Stimulated activated naive CD8-positive, alpha-beta T cell treated with anti-CD3 and anti-CD28 coated beads, Interleukin-15, Interleukin-2, amounts not matched to agents 100 ng/mL and 50 ng/mL, for 24 hours (primary cell): Measurements from ENCODE around the gene SET.

Source experiments
- H3K27ac Mint-ChIP-seq: one replicate; pipeline ENCODE4 v1.8.0; 2021; ENCODE audit warnings: mild to moderate bottlenecking, mixed read lengths
- H3K27me3 Mint-ChIP-seq: one replicate; pipeline ENCODE4 v1.8.0; 2021; ENCODE audit warnings: mixed read lengths
- H3K36me3 Mint-ChIP-seq: one replicate; pipeline ENCODE4 v1.8.0; 2021; ENCODE audit warnings: low read depth, mixed read lengths
- H3K4me1 Mint-ChIP-seq: one replicate; pipeline ENCODE4 v1.8.0; 2021; ENCODE audit warnings: low read depth, mixed read lengths
- H3K4me3 Mint-ChIP-seq: one replicate; pipeline ENCODE4 v1.8.0; 2021; ENCODE audit warnings: mild to moderate bottlenecking, mixed read lengths
- H3K9me3 Mint-ChIP-seq: one replicate; pipeline ENCODE4 v1.8.0; 2021; ENCODE audit warnings: mixed read lengths

Gene SET

DNA sequence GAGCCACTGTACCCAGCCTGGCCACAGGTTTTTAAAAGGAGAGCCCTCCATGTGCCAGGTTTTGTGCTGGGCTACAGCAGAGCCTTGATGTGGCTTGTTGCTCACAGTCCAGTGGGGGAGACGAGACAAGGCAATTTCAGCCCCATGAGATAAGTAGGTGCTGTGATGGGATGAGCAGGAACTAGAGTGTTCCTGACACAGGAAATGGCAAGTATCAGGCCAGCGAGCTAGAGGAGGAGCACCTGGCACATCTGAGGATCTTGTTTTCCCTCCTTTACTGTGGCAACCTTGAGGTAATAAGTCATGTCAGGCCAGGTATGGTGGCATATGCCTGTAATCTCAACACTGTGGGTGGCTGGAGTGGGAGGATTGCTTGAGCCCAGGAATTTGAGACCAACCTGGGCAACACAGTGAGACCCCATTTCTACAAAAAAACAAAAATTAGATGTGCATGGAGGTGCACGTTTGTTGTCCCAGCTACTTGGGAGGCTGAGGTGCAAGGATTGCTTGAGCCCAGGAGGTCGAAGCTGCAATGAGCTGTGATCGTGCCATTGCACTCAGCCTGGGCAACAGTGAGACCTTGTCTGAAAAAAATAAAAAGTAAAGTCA is 38.7 kb downstream of the SET start:
- Mint-ChIP-seq H3K27me3 (no peaks in the 10 kb centered on the region), H3K9me3 (no peaks in the 10 kb centered on the region), H3K27ac (peak overlapping the region; percentile 8), H3K4me1 (peaks cover 35% of the 10 kb centered on the region), H3K4me3 (no peak overlapping the region), H3K36me3 (no peaks in the 10 kb centered on the region)

DNA sequence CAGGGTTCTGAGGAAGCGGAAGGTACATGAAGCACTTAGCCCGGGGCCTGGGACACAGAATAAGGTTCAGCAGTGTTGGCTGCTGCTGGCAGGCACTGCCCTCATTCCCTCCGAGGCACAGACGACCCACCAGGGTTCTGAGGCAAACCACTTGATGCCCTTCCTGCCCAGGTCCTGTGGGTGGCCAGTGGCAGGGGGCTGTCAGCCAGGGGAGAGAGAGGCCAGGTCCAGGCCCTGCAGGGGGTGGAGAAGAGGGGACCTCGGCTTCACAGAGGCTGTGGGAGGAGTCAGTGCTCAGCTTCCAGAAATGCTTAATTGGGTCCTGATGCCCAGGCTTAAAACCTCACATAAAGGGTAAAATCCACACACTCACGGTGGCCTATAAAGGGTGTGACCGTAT is 39.3 kb downstream of the SET start:
- Mint-ChIP-seq H3K27me3 (no peaks in the 10 kb centered on the region), H3K27ac (no peak overlapping the region), H3K4me3 (no peak overlapping the region), H3K36me3 (no peaks in the 10 kb centered on the region), H3K9me3 (no peaks in the 10 kb centered on the region), H3K4me1 (peaks cover 30% of the 10 kb centered on the region)

DNA sequence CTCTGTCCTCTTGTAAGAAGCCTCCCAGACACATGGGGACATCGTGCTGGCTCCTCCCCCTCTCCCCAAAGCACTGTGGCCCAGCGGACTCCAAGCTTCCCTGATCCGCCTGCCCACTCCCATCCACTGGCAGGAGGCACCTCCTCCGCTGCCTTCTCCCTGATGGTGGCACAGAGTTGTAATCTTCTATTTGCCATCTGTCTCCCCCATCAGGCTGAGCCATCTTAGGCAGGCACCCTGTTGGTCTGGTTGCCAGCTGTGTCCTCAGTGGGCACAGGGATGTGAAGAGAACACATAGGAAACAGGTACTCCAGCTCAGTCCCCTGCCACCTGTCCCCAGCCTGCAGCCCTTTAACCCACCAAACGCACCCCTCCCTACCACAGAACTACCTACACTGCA is 40.3 kb downstream of the SET start:
- Mint-ChIP-seq H3K4me1 (peaks cover 29% of the 10 kb centered on the region), H3K27ac (no peak overlapping the region), H3K9me3 (no peaks in the 10 kb centered on the region), H3K27me3 (no peaks in the 10 kb centered on the region), H3K36me3 (no peaks in the 10 kb centered on the region), H3K4me3 (no peak overlapping the region)

DNA sequence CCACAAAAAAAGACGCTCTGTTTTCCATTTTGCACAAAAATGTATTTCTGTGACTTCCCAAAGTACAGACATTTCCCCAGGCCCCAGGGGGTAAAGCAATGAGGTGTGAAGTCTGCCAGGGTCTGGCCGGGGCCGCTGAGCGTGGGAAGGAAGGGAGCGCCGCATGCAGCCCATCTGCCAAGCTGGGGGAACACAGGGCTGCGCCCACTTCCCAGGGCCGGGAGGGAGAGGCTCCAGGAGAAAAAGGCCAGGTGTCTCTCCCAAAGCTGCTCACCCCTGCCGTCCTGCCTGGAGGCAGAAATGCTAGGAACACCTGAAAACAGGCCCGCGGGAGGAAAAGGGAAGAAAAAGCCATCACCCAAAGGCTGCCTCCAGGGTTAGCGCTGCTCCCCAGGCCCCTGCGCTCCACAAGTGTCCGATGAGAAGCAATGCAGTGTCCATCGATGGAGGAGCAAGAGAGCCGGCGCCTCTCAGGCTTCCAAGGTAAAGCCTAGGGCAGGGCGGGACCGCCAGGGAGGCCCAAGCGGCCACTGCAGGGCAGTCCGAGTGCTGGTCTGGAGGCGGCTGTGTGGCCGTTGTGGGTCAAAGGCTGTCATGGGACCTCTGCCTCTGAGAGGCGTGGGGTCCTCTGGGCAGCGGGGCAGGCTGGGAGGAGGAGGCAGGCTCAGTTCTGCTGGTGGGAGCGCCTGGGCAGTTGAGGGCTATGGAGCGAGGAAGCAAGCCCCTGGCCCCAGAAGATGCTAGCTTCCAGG is 40.9 kb downstream of the SET start:
- no peak overlapping the region for H3K4me3 Mint-ChIP-seq
- H3K4me1 Mint-ChIP-seq, result peaks cover 22% of the 10 kb centered on the region
- no peaks in the 10 kb centered on the region for H3K36me3 Mint-ChIP-seq

DNA sequence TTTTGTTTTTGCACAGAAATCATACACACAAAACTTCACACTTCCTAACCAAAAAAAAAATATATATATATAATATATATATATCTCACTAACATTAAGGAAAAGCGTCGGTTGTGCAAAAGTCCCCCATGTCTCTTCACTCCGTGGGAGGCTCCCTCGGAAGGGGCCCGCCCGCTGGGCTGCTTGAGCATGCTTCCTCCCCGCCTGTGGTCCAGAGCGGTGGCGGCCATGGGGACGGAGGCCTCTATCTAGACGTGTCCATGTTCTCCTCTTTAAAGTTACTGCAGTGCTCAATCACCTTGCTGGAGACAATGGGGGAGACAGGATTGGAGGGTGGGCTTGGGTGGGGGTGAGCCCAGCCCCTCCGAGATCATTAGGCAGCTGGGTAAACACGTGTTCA is 42.1 kb downstream of the SET start:
- no peak overlapping the region for H3K27ac Mint-ChIP-seq
- H3K4me1 Mint-ChIP-seq, result peaks cover 13% of the 10 kb centered on the region
- H3K27me3 Mint-ChIP-seq, result no peaks in the 10 kb centered on the region
- H3K9me3 Mint-ChIP-seq, result no peaks in the 10 kb centered on the region
- H3K4me3 Mint-ChIP-seq, result no peak overlapping the region
- peaks cover 5% of the 10 kb centered on the region for H3K36me3 Mint-ChIP-seq

More for the DNA sequence above, 40.9 kb downstream of the SET start:
- Mint-ChIP-seq H3K27me3 (no peaks in the 10 kb centered on the region), H3K9me3 (no peaks in the 10 kb centered on the region), H3K27ac (no peak overlapping the region)

DNA sequence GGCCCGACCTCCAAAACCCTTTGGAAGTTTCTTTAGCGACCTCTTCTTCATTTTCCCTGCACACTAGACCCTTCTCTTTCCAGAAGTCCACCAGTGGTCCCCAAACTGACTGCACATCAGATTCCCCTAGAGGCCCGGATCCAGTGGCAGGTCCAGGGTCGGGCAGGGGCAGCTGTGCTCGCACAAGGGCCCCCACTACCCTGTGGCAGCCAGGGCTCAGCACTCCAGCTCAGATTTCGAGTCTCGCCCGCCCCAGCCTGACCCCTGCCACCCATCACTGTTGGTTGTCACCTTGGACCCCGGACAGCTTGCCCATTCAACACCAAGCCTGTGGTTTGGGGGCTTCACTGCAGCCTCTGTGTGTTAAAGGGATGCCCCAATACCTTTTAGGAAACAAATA is 42.7 kb downstream of the SET start:
- Mint-ChIP-seq H3K4me3 (no peak overlapping the region), H3K27me3 (no peaks in the 10 kb centered on the region), H3K9me3 (no peaks in the 10 kb centered on the region), H3K4me1 (peaks cover 10% of the 10 kb centered on the region), H3K27ac (no peak overlapping the region), H3K36me3 (peaks cover 5% of the 10 kb centered on the region)

DNA sequence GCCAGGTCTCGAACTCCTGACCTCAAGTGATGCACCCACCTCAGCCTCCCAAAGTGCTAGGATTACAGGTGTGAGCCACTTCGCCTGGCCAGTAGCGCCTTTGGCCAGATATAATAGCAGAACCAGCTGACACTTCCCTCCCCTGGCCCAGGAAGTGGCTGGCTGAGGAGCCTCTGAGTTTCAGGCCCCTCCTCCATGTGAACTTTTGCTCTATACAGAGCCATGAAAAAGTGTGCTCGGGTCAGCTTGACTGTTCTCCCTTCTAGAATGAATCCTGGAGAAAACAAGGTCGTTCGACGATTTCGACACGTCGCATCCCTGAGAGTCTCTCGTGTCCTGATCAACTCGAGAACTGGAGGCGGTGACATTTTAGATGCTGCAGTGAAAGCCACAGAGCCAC is 43.6 kb downstream of the SET start:
- H3K27me3 Mint-ChIP-seq, result no peaks in the 10 kb centered on the region
- no peak overlapping the region for H3K27ac Mint-ChIP-seq
- H3K4me1 Mint-ChIP-seq, result peaks cover 2% of the 10 kb centered on the region
- peaks cover 10% of the 10 kb centered on the region for H3K36me3 Mint-ChIP-seq
- no peak overlapping the region for H3K4me3 Mint-ChIP-seq
- H3K9me3 Mint-ChIP-seq, result no peaks in the 10 kb centered on the region

DNA sequence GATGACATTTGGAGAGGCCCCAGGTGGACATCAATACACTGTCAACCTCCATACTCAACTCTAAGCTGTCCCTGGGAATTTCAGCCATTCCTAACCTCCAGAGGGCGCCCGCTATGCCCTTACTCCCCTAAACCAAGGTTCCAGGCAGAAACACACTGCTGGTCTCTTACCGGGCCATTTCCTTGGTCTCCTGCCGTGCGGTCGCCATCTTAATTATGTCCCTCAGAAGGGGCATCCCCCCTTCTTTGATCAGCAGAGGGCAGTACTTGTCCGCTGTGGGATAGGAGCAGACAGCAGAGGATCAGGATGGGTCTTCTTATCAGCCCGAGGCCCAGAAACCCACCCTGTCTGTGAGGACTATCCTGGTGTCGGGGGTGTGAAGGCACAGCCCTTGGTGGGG is 44.2 kb downstream of the SET start:
- no peaks in the 10 kb centered on the region for H3K27me3 Mint-ChIP-seq
- no peaks in the 10 kb centered on the region for H3K9me3 Mint-ChIP-seq
- no peak overlapping the region for H3K4me3 Mint-ChIP-seq

DNA sequence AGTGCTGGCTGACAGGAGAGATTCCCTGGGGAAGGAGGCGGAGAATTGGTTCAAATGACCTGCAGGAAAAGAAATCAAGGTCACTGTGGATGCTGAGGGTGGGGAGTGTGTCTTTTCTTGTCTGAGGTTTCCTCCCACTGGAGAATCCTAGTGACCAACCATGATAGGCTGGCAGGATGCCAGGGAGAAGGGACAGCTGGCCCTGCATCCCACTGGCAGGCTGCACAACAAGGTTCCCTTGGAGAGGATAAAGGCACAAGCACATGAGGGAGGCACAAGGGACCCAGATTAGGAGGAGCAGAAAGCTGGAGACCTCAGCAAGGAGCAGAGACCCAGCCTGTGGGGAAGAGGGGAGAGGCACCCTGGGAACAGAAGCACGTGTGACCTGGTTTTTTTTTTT is 46.4 kb downstream of the SET start:
- Mint-ChIP-seq H3K36me3 (peaks cover 16% of the 10 kb centered on the region), H3K9me3 (no peaks in the 10 kb centered on the region), H3K4me3 (no peak overlapping the region), H3K27me3 (no peaks in the 10 kb centered on the region), H3K4me1 (no peaks in the 10 kb centered on the region), H3K27ac (no peak overlapping the region)

More for the DNA sequence above, 44.2 kb downstream of the SET start:
- Mint-ChIP-seq H3K4me1 (no peaks in the 10 kb centered on the region), H3K36me3 (peaks cover 10% of the 10 kb centered on the region), H3K27ac (no peak overlapping the region)

DNA sequence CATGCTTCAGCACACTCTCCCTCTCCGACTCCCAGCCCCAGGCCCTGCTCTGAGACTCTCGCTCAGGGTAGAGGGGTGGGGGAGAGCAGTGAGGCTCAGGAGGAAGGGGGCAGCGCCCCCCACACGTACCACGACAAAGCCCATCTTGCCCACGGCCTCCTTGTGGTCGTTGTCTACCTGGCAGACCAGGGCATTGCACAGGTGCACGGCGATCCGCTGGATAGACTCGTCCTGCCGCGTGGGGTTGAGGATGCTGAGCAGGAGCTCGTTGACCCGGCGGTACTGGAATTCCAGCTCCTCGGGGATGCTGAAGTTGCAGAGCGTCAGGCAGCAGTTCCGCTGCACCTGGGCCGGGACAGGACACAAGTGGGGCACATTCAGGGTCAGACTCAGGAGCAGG is 53.4 kb downstream of the SET start:
- H3K27ac Mint-ChIP-seq, result no peak overlapping the region
- peaks cover 7% of the 10 kb centered on the region for H3K36me3 Mint-ChIP-seq
- no peaks in the 10 kb centered on the region for H3K27me3 Mint-ChIP-seq
- no peaks in the 10 kb centered on the region for H3K4me1 Mint-ChIP-seq
- no peaks in the 10 kb centered on the region for H3K9me3 Mint-ChIP-seq
- no peak overlapping the region for H3K4me3 Mint-ChIP-seq

DNA sequence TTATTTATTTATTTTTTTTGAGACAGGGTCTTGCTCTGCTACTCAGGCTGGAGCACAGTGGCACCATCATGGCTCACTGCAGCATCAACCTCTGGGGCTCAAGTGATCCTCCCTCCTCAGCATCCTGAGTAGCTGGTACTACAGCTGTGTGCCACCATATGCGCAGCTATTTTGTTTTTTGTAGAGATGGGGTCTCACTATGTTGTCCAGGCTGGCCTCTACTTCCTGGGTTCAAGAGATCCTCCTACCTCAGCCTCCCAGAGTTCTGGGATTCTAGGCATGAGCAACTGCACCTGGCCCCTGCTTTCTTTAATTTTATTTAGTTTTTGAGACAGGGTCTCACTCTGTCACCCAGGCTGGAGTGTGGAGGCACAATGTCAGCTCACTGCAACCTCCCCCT is 54.4 kb downstream of the SET start:
- H3K36me3 Mint-ChIP-seq, result peaks cover 5% of the 10 kb centered on the region
- no peaks in the 10 kb centered on the region for H3K9me3 Mint-ChIP-seq
- no peak overlapping the region for H3K27ac Mint-ChIP-seq
- no peaks in the 10 kb centered on the region for H3K4me1 Mint-ChIP-seq
- H3K27me3 Mint-ChIP-seq, result no peaks in the 10 kb centered on the region
- no peak overlapping the region for H3K4me3 Mint-ChIP-seq
